Aorta (tissue), 5 donors: ENCODE data around the gene USP32. TPM values are rescaled to one million over a fixed set of nuclear protein-coding genes. Genes with fewer than 3 reads are reported as not detected.

Source experiments
- ATAC-seq: fragments of 200-7000 bp; cut with Tn5 transposase; one replicate; pipeline ENCODE4 v1.9.1; 2022; ENCODE audit warnings: moderate library complexity; ENCODE audit not compliant: low FRiP score
- DNase-seq, 2 donors: peaks; one replicate each; pipeline ENCODE4 v3.0.0-alpha.2; 2020
- H3K27ac ChIP-seq, 2 donors: one replicate each; pipeline ENCODE4 v1.5.1; 2013; ENCODE audit warnings: low read length in 2 of 2, mild to moderate bottlenecking in 2 of 2, moderate library complexity in 2 of 2, control low read depth in 1 of 2, inconsistent platforms in 1 of 2, low read depth in 1 of 2
- H3K27me3 ChIP-seq, 2 donors: one replicate each; pipeline ENCODE4 v1.6.1; 2013; ENCODE audit warnings: control low read depth in 1 of 2, low read length in 1 of 2, mild to moderate bottlenecking in 1 of 2, moderate library complexity in 1 of 2; ENCODE audit not compliant: insufficient read depth in 2 of 2, control insufficient read depth in 1 of 2
- H3K36me3 ChIP-seq, 2 donors: one replicate each; pipeline ENCODE4 v1.6.1; 2013; ENCODE audit warnings: control low read depth in 1 of 2, low read length in 1 of 2, mild to moderate bottlenecking in 1 of 2; ENCODE audit not compliant: insufficient read depth in 2 of 2, control insufficient read depth in 1 of 2
- H3K4me1 ChIP-seq, 2 donors: one replicate each; pipeline ENCODE4 v1.6.1; 2013; ENCODE audit warnings: low read length in 2 of 2, control low read depth in 1 of 2, mild to moderate bottlenecking in 1 of 2, moderate library complexity in 1 of 2; ENCODE audit not compliant: insufficient read depth in 2 of 2, control insufficient read depth in 1 of 2
- H3K4me3 ChIP-seq, 2 donors: one replicate each; pipeline ENCODE4 v1.5.1; 2013; ENCODE audit warnings: low read length in 2 of 2, control low read depth in 1 of 2, mild to moderate bottlenecking in 1 of 2
- H3K9me3 ChIP-seq: one replicate; pipeline ENCODE4 v1.6.1; 2013; ENCODE audit warnings: mild to moderate bottlenecking, low read length; ENCODE audit not compliant: control insufficient read depth
- WGBS, 2 donors: extraction: QIAGEN DNeasy Blood & Tissue Kit; methylation state at CpG; one replicate each; pipeline ENCODE4 v1.1.7; 2013; 5-methylcytosine and 5-hydroxymethylcytosine counted together
- intact Hi-C, 2 donors: fragments of 100-400 bp; cut with DNase I; formaldehyde crosslinking; loops; one replicate each; pipeline versions ENCODE4 v1.14.2 to v1.15.0; 2022
- polyA plus RNA-seq, 2 donors: library from polyadenylated mRNA; stranded (reverse); fragments of 200-250 nt; gene quantifications; one replicate each; pipeline ENCODE4 v1.2.3, GENCODE V29; 2013
- total RNA-seq, 2 donors: library from RNA; stranded (reverse); fragmentation: NEBNext Ultra II Directional; extraction: Animal tissue kit (Norgen Biotek cat#: 25700); gene quantifications; one replicate each; pipeline ENCODE4 v1.2.1, GENCODE V29; 2021
- donor health status: healthy with polysubstance abuse.
- donor health status: Bipolar disorder and iron deficiency.
- donor health status: DM: no; HTN: no; CAD: no.
- donor health status: DM: no; HTN: no; CAD: no.
- donor health status: DM: yes; HTN: yes; CAD: no.

Gene USP32
- total and polyA plus RNA-seq, 4 donors, result 9.1 to 57.7 (median 32.3) TPM

GRCh38 chr17:60355663-60356594 lies 36.0 kb downstream of the USP32 start:
- Histone ChIP-seq H3K4me1 (peaks cover 2 to 3% of the 10 kb centered on the region in 2 donors), H3K9me3 (no peaks in the 10 kb centered on the region), H3K27me3 (no peaks in the 10 kb centered on the region), H3K36me3 (no peaks in the 10 kb centered on the region), H3K4me3 (no peak overlapping the region), H3K27ac (no peak overlapping the region)
- 94 to 95% methylated on average over 4 of the region's 4 CpGs for WGBS, 2 donors
- DNase-seq (no peak), ATAC-seq (no peak)
- intact Hi-C loops, result no loop called here

GRCh38 chr17:60354223-60354622 lies 37.7 kb downstream of the USP32 start:
- no peaks in the 10 kb centered on the region for H3K27me3 ChIP-seq
- no peak for ATAC-seq
- 21 to 31% methylated on average over 1 of the region's 1 CpG for WGBS, 2 donors

GRCh38 chr17:60353773-60354172 lies 38.2 kb downstream of the USP32 start:
- H3K36me3 ChIP-seq, result no peaks in the 10 kb centered on the region
- H3K9me3 ChIP-seq, result no peaks in the 10 kb centered on the region
- no peak for ATAC-seq
- intact Hi-C loops, result no loop called here
- no peak overlapping the region for H3K4me3 ChIP-seq
- WGBS, 2 donors, result 93% methylated on average over 4 of the region's 4 CpGs
- no peaks in the 10 kb centered on the region for H3K27me3 ChIP-seq
- no peak for DNase-seq
- no peak overlapping the region for H3K27ac ChIP-seq
- H3K4me1 ChIP-seq, result peaks cover 2 to 3% of the 10 kb centered on the region in 2 donors

More at GRCh38 chr17:60354223-60354622, 37.7 kb downstream of the USP32 start:
- intact Hi-C loops, result no loop called here
- Histone ChIP-seq H3K36me3 (no peaks in the 10 kb centered on the region), H3K4me1 (peaks cover 2 to 3% of the 10 kb centered on the region in 2 donors), H3K4me3 (no peak overlapping the region), H3K27ac (no peak overlapping the region), H3K9me3 (no peaks in the 10 kb centered on the region)
- no peak for DNase-seq

- no peak overlapping the region for H3K4me3 ChIP-seq
- peaks cover 2 to 3% of the 10 kb centered on the region in 2 donors for H3K4me1 ChIP-seq
- no peaks in the 10 kb centered on the region for H3K36me3 ChIP-seq
- DNase-seq, result no peak
- no peak overlapping the region for H3K27ac ChIP-seq
- no peaks in the 10 kb centered on the region for H3K9me3 ChIP-seq
- ATAC-seq, result no peak
- H3K27me3 ChIP-seq, result no peaks in the 10 kb centered on the region
- WGBS, 2 donors, result 94 to 95% methylated on average over 4 of the region's 4 CpGs
- intact Hi-C loops, result no loop called here
Measured at GRCh38 chr17:60352569-60352968, 39.4 kb downstream of the USP32 start.

- Histone ChIP-seq H3K4me1 (peaks cover 2 to 3% of the 10 kb centered on the region in 2 donors), H3K27me3 (no peaks in the 10 kb centered on the region), H3K36me3 (no peaks in the 10 kb centered on the region), H3K9me3 (no peaks in the 10 kb centered on the region), H3K4me3 (no peak overlapping the region), H3K27ac (no peak overlapping the region)
- intact Hi-C loops, result no loop called here
- 95 to 99% methylated on average over 3 of the region's 3 CpGs for WGBS, 2 donors
- ATAC-seq (no peak), DNase-seq (no peak)
Measured at GRCh38 chr17:60352071-60352470, 39.9 kb downstream of the USP32 start.

GRCh38 chr17:60351012-60351695 lies 40.8 kb downstream of the USP32 start:
- no peak overlapping the region for H3K4me3 ChIP-seq
- 74 to 75% methylated on average over 11 of the region's 11 CpGs for WGBS, 2 donors
- no peak for ATAC-seq
- H3K27ac ChIP-seq, result peak overlapping the region in 1 of 2 donors; percentile 25
- no peak for DNase-seq
- H3K36me3 ChIP-seq, result no peaks in the 10 kb centered on the region
- H3K4me1 ChIP-seq, result peaks cover 0 to 2% of the 10 kb centered on the region in 2 donors
- intact Hi-C loops, result no loop called here
- no peaks in the 10 kb centered on the region for H3K9me3 ChIP-seq
- no peaks in the 10 kb centered on the region for H3K27me3 ChIP-seq

- Histone ChIP-seq H3K27ac (no peak overlapping the region), H3K36me3 (no peaks in the 10 kb centered on the region), H3K27me3 (no peaks in the 10 kb centered on the region), H3K9me3 (no peaks in the 10 kb centered on the region), H3K4me3 (no peak overlapping the region), H3K4me1 (peaks cover 0 to 2% of the 10 kb centered on the region in 2 donors)
- no peak for ATAC-seq
- intact Hi-C loops, result no loop called here
- 97% methylated on average over 5 of the region's 5 CpGs for WGBS, 2 donors
- DNase-seq, result no peak
Measured at GRCh38 chr17:60348616-60349015, 43.3 kb downstream of the USP32 start.

- peaks cover 0 to 4% of the 10 kb centered on the region in 2 donors for H3K36me3 ChIP-seq
- H3K4me1 ChIP-seq, result no peaks in the 10 kb centered on the region
- ATAC-seq, result no peak
- no peaks in the 10 kb centered on the region for H3K27me3 ChIP-seq
- no peak for DNase-seq
- no peak overlapping the region for H3K4me3 ChIP-seq
- no peak overlapping the region for H3K27ac ChIP-seq
- 56 to 59% methylated on average over 3 of the region's 3 CpGs for WGBS, 2 donors
- H3K9me3 ChIP-seq, result no peaks in the 10 kb centered on the region
- intact Hi-C loops, result no loop called here
Measured at GRCh38 chr17:60345233-60345632, 46.7 kb downstream of the USP32 start.
